Activated B cell treated with CpG ODN at 0.5 μM for 24 hours (primary cell): Measurements from ENCODE around the gene SIRPD. TPM values are rescaled to one million over a fixed set of nuclear protein-coding genes. Genes with fewer than 3 reads are reported as not detected.
A peak's percentile ranks its signal among the peaks of the same experiment; 100 is the strongest.
"Not testable (repeated sequence)": the region's sequence is repeated elsewhere in the genome, so short reads cannot be mapped to it uniquely, and the experiment has no call there.

ENCODE experiments used
- ATAC-seq: fragments of 200-7000 bp; cut with Tn5 transposase; one replicate; pipeline ENCODE4 v1.10.0; 2021; ENCODE audit warnings: low read depth, mild to moderate bottlenecking, moderate library complexity
- CTCF ChIA-PET: fragments of 350-600 bp; sonication (Branson Sonifier 250); formaldehyde crosslinking; loops from one replicate; lab custom pipeline; 2021; ENCODE audit warnings: antibody characterized with exemption; lab: Charles Lee
- POLR2A ChIA-PET: fragments of 350-600 bp; sonication (Branson Sonifier 250); formaldehyde crosslinking; loops from one replicate; lab custom pipeline; 2021; ENCODE audit warnings: antibody characterized with exemption; lab: Charles Lee
- DNase-seq: peaks from one replicate; pipeline ENCODE4 v3.0.0; 2022
- H3K27ac Mint-ChIP-seq: one replicate; pipeline ENCODE4 v1.8.0; 2020; ENCODE audit warnings: mixed read lengths
- H3K27me3 Mint-ChIP-seq: one replicate; pipeline ENCODE4 v1.8.0; 2021; ENCODE audit warnings: mixed read lengths
- H3K36me3 Mint-ChIP-seq: one replicate; pipeline ENCODE4 v1.8.0; 2021; ENCODE audit warnings: low read depth, mixed read lengths
- H3K4me1 Mint-ChIP-seq: one replicate; pipeline ENCODE4 v1.8.0; 2021; ENCODE audit warnings: mixed read lengths
- H3K4me3 Mint-ChIP-seq: one replicate; pipeline ENCODE4 v1.8.0; 2020; ENCODE audit warnings: mild to moderate bottlenecking, mixed read lengths
- H3K9me3 Mint-ChIP-seq: one replicate; pipeline ENCODE4 v1.8.0; 2020; ENCODE audit warnings: mixed read lengths
- intact Hi-C: fragments of 100-400 bp; cut with micrococcal nuclease; formaldehyde crosslinking; loops from one replicate; pipeline ENCODE4 v1.15.1; 2024
- total RNA-seq: library from RNA; stranded (reverse); gene quantifications from 2 replicates; pipeline ENCODE4 v1.2.3, GENCODE V29; 2022
- TF ChIP-seq, protein P1 (sequence below): fragments of 200-600 bp; IDR thresholded peaks from one replicate; pipeline ENCODE4 v1.8.0; 2022; ENCODE audit warnings: antibody characterized with exemption, mild to moderate bottlenecking

Gene SIRPD
- total RNA-seq, 1 donor from 2014 or later: not detected

DNA sequence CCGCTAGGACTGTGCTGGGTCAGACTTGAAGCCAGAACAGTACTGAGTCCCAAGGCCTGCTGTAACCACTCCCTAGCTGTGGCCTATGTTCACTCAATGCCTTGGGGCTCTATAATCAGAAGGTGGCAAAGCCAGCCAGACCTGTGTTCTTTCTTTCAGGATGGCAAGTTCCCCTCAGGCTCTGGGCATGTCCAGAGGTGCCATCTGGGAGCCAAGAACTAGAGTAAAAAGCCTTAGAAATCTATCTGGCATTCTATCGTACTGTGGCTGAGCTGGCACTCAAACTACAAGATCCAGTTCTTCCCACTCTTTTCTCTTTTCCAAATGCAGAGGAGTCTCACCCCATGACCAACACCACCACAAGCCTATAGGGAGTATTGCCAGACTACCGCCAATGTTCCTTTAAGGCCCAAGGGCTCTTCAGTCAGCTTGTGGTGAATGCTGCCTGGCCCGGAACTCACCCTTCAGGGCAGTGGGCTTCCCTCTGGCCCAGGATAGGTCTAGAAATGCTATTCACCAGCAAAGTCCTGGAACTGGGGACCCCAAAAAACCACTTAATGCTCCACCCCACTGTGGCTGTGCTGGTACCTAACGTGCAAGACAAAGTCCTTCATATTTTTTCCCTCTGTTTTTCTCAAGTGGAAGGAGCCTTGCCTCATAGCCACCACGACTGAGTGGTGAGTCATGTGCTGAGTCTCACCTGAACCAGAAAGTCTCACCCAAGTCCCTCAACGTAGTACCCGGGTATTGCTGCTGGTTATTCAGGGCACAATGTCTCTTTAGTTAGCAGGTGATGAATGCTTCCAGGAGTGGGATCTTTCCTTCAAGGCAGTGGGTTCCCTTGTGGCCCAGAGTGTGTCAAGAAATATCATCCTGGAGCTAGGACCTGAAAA, 57.7 kb downstream of the SIRPD start:
- no peaks in the 10 kb centered on the region for H3K9me3 Mint-ChIP-seq
- TF ChIP-seq, protein P1, sequence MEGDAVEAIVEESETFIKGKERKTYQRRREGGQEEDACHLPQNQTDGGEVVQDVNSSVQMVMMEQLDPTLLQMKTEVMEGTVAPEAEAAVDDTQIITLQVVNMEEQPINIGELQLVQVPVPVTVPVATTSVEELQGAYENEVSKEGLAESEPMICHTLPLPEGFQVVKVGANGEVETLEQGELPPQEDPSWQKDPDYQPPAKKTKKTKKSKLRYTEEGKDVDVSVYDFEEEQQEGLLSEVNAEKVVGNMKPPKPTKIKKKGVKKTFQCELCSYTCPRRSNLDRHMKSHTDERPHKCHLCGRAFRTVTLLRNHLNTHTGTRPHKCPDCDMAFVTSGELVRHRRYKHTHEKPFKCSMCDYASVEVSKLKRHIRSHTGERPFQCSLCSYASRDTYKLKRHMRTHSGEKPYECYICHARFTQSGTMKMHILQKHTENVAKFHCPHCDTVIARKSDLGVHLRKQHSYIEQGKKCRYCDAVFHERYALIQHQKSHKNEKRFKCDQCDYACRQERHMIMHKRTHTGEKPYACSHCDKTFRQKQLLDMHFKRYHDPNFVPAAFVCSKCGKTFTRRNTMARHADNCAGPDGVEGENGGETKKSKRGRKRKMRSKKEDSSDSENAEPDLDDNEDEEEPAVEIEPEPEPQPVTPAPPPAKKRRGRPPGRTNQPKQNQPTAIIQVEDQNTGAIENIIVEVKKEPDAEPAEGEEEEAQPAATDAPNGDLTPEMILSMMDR: no peak
- H3K4me3 Mint-ChIP-seq: no peak overlapping the region
- H3K27ac Mint-ChIP-seq: no peak overlapping the region
- POLR2A ChIA-PET: no interaction called here
- peaks cover 22% of the 10 kb centered on the region for H3K27me3 Mint-ChIP-seq
- CTCF ChIA-PET: interaction anchor here (1.3 kb wide), 1 partner anchor 64 kb away, joined by 3 read pairs; no protein-coding TSS in a partner anchor
- no peaks in the 10 kb centered on the region for H3K36me3 Mint-ChIP-seq
- intact Hi-C loops: no loop called here
- peaks cover 7% of the 10 kb centered on the region for H3K4me1 Mint-ChIP-seq
- ATAC-seq (no peak), DNase-seq (no peak)

GRCh38 chr20:1497371-1497770, 60.1 kb downstream of the SIRPD start:
- H3K9me3 Mint-ChIP-seq, H3K4me3 Mint-ChIP-seq, intact Hi-C loops, DNase-seq, H3K36me3 Mint-ChIP-seq, H3K27ac Mint-ChIP-seq, ATAC-seq: not testable (repeated sequence)
- POLR2A ChIA-PET: interaction anchor here (0.5 kb wide), 1 partner anchor 968 kb away, joined by 3 read pairs; no protein-coding TSS in a partner anchor
- Mint-ChIP-seq H3K4me1 (peaks cover 24% of the 10 kb centered on the region), H3K27me3 (peaks cover 15% of the 10 kb centered on the region)
- CTCF ChIA-PET: interaction anchor here (0.6 to 1.0 kb wide), 2 partner anchors 30 to 105 kb away, joined by 3 to 4 read pairs; no protein-coding TSS in a partner anchor

- Mint-ChIP-seq H3K9me3 (no peaks in the 10 kb centered on the region), H3K27me3 (peaks cover 13% of the 10 kb centered on the region), H3K4me1 (peaks cover 28% of the 10 kb centered on the region), H3K27ac (no peak overlapping the region), H3K4me3 (no peak overlapping the region), H3K36me3 (no peaks in the 10 kb centered on the region)
- CTCF ChIA-PET: interaction anchor here (0.6 to 1.0 kb wide), 2 partner anchors 29 to 105 kb away, joined by 3 to 4 read pairs; no protein-coding TSS in a partner anchor
- intact Hi-C loops: no loop called here
- no peak for DNase-seq
- POLR2A ChIA-PET: interaction anchor here (0.5 kb wide), 1 partner anchor 968 kb away, joined by 3 read pairs; no protein-coding TSS in a partner anchor
- TF ChIP-seq, protein P1: no peak
- no peak for ATAC-seq
These were observed 60.6 kb downstream of the SIRPD start for GRCh38 chr20:1496930-1497329.

DNA sequence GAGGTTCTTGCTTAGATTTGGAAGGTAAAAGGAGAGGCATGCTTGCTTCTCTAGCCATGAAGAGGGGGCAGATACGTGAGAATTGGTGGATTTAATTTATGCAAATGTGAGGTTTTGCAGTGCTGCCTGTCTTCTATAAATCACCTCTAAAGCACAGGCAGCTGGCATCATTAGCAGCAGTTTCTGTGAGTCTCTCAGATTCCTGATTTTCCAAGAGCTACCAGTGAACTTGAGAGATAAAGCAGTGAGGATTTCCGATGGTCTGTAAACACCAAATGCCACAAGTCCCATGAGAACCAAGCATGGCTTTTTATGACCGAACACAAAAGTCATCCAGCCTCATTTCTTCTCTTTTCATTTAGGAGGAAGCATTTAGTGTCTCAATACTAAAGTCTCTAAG, 63.1 kb downstream of the SIRPD start:
- ATAC-seq (peak; percentile 28), DNase-seq (no peak)
- ChIA-PET CTCF (interaction anchor here (1.4 kb wide), 1 partner anchor 9 kb away, joined by 9 read pairs; no protein-coding TSS in a partner anchor), POLR2A (interaction anchor here (0.6 kb wide), 1 partner anchor 1250 kb away, joined by 3 read pairs; no protein-coding TSS in a partner anchor)
- intact Hi-C loops: no loop called here
- TF ChIP-seq, protein P1: no peak
- no peaks in the 10 kb centered on the region for H3K36me3 Mint-ChIP-seq
- H3K27ac Mint-ChIP-seq: no peak overlapping the region
- H3K9me3 Mint-ChIP-seq: no peaks in the 10 kb centered on the region
- peaks cover 1% of the 10 kb centered on the region for H3K27me3 Mint-ChIP-seq
- no peak overlapping the region for H3K4me3 Mint-ChIP-seq
- H3K4me1 Mint-ChIP-seq: peaks cover 38% of the 10 kb centered on the region

DNA sequence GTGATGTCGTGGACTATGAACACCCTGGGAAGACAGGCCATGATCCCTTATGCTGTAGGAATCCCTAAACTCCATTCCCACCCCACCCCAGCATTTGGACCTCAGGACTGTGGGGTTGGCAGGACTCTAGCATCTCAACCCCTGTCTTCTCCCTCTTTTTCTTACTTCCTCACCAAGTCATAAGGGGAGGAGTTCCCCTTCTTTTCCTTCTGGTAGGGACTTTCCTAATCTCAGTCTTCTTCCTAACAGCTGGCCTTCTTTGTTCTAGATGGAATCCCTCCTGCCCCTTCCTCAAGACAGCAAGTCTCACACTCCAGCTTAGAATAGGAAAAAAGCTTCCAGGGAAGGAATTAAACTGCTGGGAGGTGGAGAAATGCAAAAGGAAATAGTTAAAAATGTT, 64.0 kb downstream of the SIRPD start:
- Mint-ChIP-seq H3K9me3 (no peaks in the 10 kb centered on the region), H3K27me3 (peaks cover 1% of the 10 kb centered on the region), H3K4me3 (no peak overlapping the region), H3K4me1 (peaks cover 38% of the 10 kb centered on the region), H3K27ac (no peak overlapping the region), H3K36me3 (no peaks in the 10 kb centered on the region)
- TF ChIP-seq, protein P1: no peak
- ChIA-PET CTCF (interaction anchor here (1.4 kb wide), 1 partner anchor 10 kb away, joined by 9 read pairs; no protein-coding TSS in a partner anchor), POLR2A (no interaction called here)
- intact Hi-C loops: no loop called here
- DNase-seq: no peak
- no peak for ATAC-seq
